WTC11 (cell line): ENCODE results near the gene TMIGD1. TPM values are rescaled to one million over a fixed set of nuclear protein-coding genes. Genes with fewer than 3 reads are reported as not detected.

ENCODE experiments used
- ATAC-seq: fragments of 200-7000 bp; cut with Tn5 transposase; 2 replicates; pipeline ENCODE4 v1.10.0; 2021; ENCODE audit warnings: mild to moderate bottlenecking, moderate library complexity
- CTCF ChIA-PET: fragments of 300-600 bp; sonication (Branson Sonifier 250); formaldehyde crosslinking; loops from one replicate; lab custom pipeline; 2021; ENCODE audit warnings: antibody characterized with exemption; lab: Charles Lee
- POLR2A ChIA-PET: fragments of 350-600 bp; sonication (Branson Sonifier 250); formaldehyde crosslinking; loops from one replicate; lab custom pipeline; 2021; ENCODE audit warnings: antibody characterized with exemption; lab: Charles Lee
- DNase-seq: peaks from one replicate; pipeline ENCODE4 v3.0.0; 2021; ENCODE audit warnings: low spot score
- H3K27ac Mint-ChIP-seq: 2 replicates; pipeline ENCODE4 v1.8.0; 2021; ENCODE audit warnings: mixed read lengths
- H3K27me3 Mint-ChIP-seq: 2 replicates; pipeline ENCODE4 v1.8.0; 2021; ENCODE audit warnings: low read depth, mild to moderate bottlenecking, moderate library complexity, mixed read lengths
- H3K36me3 Mint-ChIP-seq: 2 replicates; pipeline ENCODE4 v1.8.0; 2021; ENCODE audit warnings: mixed read lengths
- H3K4me1 Mint-ChIP-seq: 2 replicates; pipeline ENCODE4 v1.8.0; 2022; ENCODE audit warnings: mixed read lengths
- H3K4me3 Mint-ChIP-seq: 2 replicates; pipeline ENCODE4 v1.8.0; 2021; ENCODE audit warnings: mild to moderate bottlenecking, moderate library complexity, mixed read lengths
- H3K9me3 Mint-ChIP-seq: 2 replicates; pipeline ENCODE4 v1.8.0; 2021; ENCODE audit warnings: mixed read lengths
- ATF1 ChIP-seq: sonication (generic); formaldehyde crosslinking; IDR thresholded peaks from 2 replicates; pipeline ENCODE4 v1.8.1; 2023; ENCODE audit warnings: mild to moderate bottlenecking, moderate library complexity, missing genetic modification reagents
- ATF6 ChIP-seq: sonication (generic); formaldehyde crosslinking; IDR thresholded peaks from 2 replicates; pipeline ENCODE4 v1.8.1; 2023; ENCODE audit warnings: mild to moderate bottlenecking, missing genetic modification reagents
- CTCF ChIP-seq: fragments of 200-600 bp; IDR thresholded peaks from 2 replicates; pipeline ENCODE4 v1.8.0; 2022; ENCODE audit warnings: antibody characterized with exemption
- E2F5 ChIP-seq: sonication (generic); formaldehyde crosslinking; IDR thresholded peaks from 2 replicates; pipeline ENCODE4 v1.8.1; 2022; ENCODE audit warnings: mild to moderate bottlenecking, moderate library complexity, missing genetic modification reagents
- ERG ChIP-seq: fragments of 250-450 bp; sonication (Bioruptor Pico); IDR thresholded peaks from 2 replicates; pipeline ENCODE4 v1.8.0; 2021; ENCODE audit warnings: mild to moderate bottlenecking
- GTF2I ChIP-seq: fragments of 250-450 bp; sonication (Bioruptor Pico); conservative IDR thresholded peaks from 2 replicates; pipeline ENCODE4 v1.4.0; 2021; ENCODE audit warnings: mild to moderate bottlenecking
- HMGA2 ChIP-seq: fragments of 250-450 bp; sonication (Bioruptor Pico); IDR thresholded peaks from 2 replicates; pipeline ENCODE4 v1.4.0; 2021; ENCODE audit warnings: mild to moderate bottlenecking, moderate library complexity
- HMGXB4 ChIP-seq: sonication (generic); formaldehyde crosslinking; IDR thresholded peaks from 2 replicates; pipeline ENCODE4 v1.8.1; 2023; ENCODE audit warnings: mild to moderate bottlenecking, moderate library complexity, missing genetic modification reagents
- IRF2 ChIP-seq: sonication (generic); formaldehyde crosslinking; IDR thresholded peaks from 2 replicates; pipeline ENCODE4 v1.8.0; 2022; ENCODE audit warnings: low read depth, missing genetic modification reagents, borderline replicate concordance
- MAX ChIP-seq: sonication (generic); formaldehyde crosslinking; IDR thresholded peaks from 2 replicates; pipeline ENCODE4 v1.8.0; 2022; ENCODE audit warnings: mild to moderate bottlenecking, missing genetic modification reagents
- NFYB ChIP-seq: sonication (generic); formaldehyde crosslinking; conservative IDR thresholded peaks from 2 replicates; pipeline ENCODE4 v1.8.0; 2022; ENCODE audit warnings: low read depth, missing genetic modification reagents
- OVOL2 ChIP-seq: fragments of 250-450 bp; sonication (Bioruptor Pico); IDR thresholded peaks from 2 replicates; pipeline ENCODE4 v1.9.0; 2021; ENCODE audit warnings: mild to moderate bottlenecking, borderline replicate concordance
- TEAD1 ChIP-seq: sonication (generic); formaldehyde crosslinking; IDR thresholded peaks from 2 replicates; pipeline ENCODE4 v1.8.0; 2022; ENCODE audit warnings: mild to moderate bottlenecking, missing genetic modification reagents
- TEAD4 ChIP-seq: sonication (generic); formaldehyde crosslinking; IDR thresholded peaks from 2 replicates; pipeline ENCODE4 v1.8.0; 2022; ENCODE audit warnings: mild to moderate bottlenecking, missing genetic modification reagents
- ZBTB43 ChIP-seq: sonication (generic); formaldehyde crosslinking; IDR thresholded peaks from 2 replicates; pipeline ENCODE4 v1.8.1; 2023; ENCODE audit warnings: mild to moderate bottlenecking, missing genetic modification reagents
- ZMAT4 ChIP-seq: fragments of 250-450 bp; sonication (Bioruptor Pico); IDR thresholded peaks from 2 replicates; pipeline ENCODE4 v1.9.0; 2021; ENCODE audit warnings: mild to moderate bottlenecking
- ZNF138 ChIP-seq: sonication (generic); formaldehyde crosslinking; conservative IDR thresholded peaks from 2 replicates; pipeline ENCODE4 v1.8.1; 2022; ENCODE audit warnings: mild to moderate bottlenecking, moderate library complexity, missing genetic modification reagents
- ZNF396 ChIP-seq: fragments of 250-450 bp; sonication (Bioruptor Pico); IDR thresholded peaks from 2 replicates; pipeline ENCODE4 v1.8.0; 2021; ENCODE audit warnings: mild to moderate bottlenecking, moderate library complexity, borderline replicate concordance
- ZNF416 ChIP-seq: fragments of 250-450 bp; sonication (Bioruptor Pico); IDR thresholded peaks from 2 replicates; pipeline ENCODE4 v1.9.0; 2021; ENCODE audit warnings: mild to moderate bottlenecking, inconsistent platforms
- ZNF423 ChIP-seq: fragments of 250-450 bp; sonication (Bioruptor Pico); IDR thresholded peaks from 2 replicates; pipeline ENCODE4 v2.1.2; 2022; ENCODE audit warnings: mild to moderate bottlenecking, moderate library complexity
- ZNF532 ChIP-seq: fragments of 250-450 bp; sonication (Bioruptor Pico); IDR thresholded peaks from 2 replicates; pipeline ENCODE4 v1.9.0; 2021; ENCODE audit warnings: mild to moderate bottlenecking, borderline replicate concordance
- total RNA-seq: library from RNA; stranded (reverse); gene quantifications from 3 replicates; pipeline ENCODE4 v1.2.3, GENCODE V29; 2021

The TMIGD1 gene
- total RNA-seq, 1 experiment from 2014 or later = not detected

GRCh38 chr17:30326809-30327208, 7.0 kb downstream of the TMIGD1 start (continued):
- TF ChIP-seq HMGXB4 = no peak
- TF ChIP-seq ZMAT4 (CRISPR knock-in tag) = no peak
- no peak for TF ChIP-seq OVOL2 (CRISPR knock-in tag)
- TF ChIP-seq ZBTB43 (CRISPR knock-in tag) = no peak
- TF ChIP-seq MAX (CRISPR knock-in tag) = no peak
- TF ChIP-seq TEAD1 (CRISPR knock-in tag) = no peak
- TF ChIP-seq ZNF532 (CRISPR knock-in tag) = no peak
- no peak for TF ChIP-seq GTF2I (CRISPR knock-in tag)
- TF ChIP-seq, all 79 proteins: peak for 0

- CTCF ChIA-PET = no interaction called here
- no peak for TF ChIP-seq NFYB (CRISPR knock-in tag)
- no peak for TF ChIP-seq ATF1 (CRISPR knock-in tag)
- TF ChIP-seq ERG = no peak
- TF ChIP-seq ATF6 (CRISPR knock-in tag) = no peak
- no peak for TF ChIP-seq CTCF
- TF ChIP-seq HMGA2 (CRISPR knock-in tag) = no peak
- TF ChIP-seq TEAD4 (CRISPR knock-in tag) = no peak
- TF ChIP-seq IRF2 = no peak
- no peak for TF ChIP-seq ZNF396 (CRISPR knock-in tag)
- TF ChIP-seq ZNF423 (CRISPR knock-in tag) = no peak
- TF ChIP-seq E2F5 (CRISPR knock-in tag) = no peak
- TF ChIP-seq ZNF138 (CRISPR knock-in tag) = no peak
- TF ChIP-seq ZNF416 (CRISPR knock-in tag) = no peak
- POLR2A ChIA-PET = no interaction called here
- Mint-ChIP-seq H3K9me3 (no peaks in the 10 kb centered on the region), H3K4me1 (no peaks in the 10 kb centered on the region), H3K4me3 (no peak overlapping the region), H3K27me3 (no peaks in the 10 kb centered on the region), H3K27ac (no peak overlapping the region), H3K36me3 (no peaks in the 10 kb centered on the region)
- DNase-seq (no peak), ATAC-seq (no peak)
Measured at GRCh38 chr17:30324723-30325122, 9.1 kb downstream of the TMIGD1 start.
